HepG2 (cell line): Measurements from ENCODE around the gene TMBIM6. TPM values are rescaled to one million over a fixed set of nuclear protein-coding genes. Genes with fewer than 3 reads are reported as not detected.

Source experiments
- ARNT2 ChIP-seq: sonication (generic); formaldehyde crosslinking; IDR thresholded peaks from 2 replicates; pipeline ENCODE4 v1.8.0; 2022; ENCODE audit warnings: mild to moderate bottlenecking, low read depth, missing genetic modification reagents, moderate library complexity
- ETS1 ChIP-seq: sonication (generic); formaldehyde crosslinking; IDR thresholded peaks from 2 replicates; pipeline ENCODE4 v1.4.0; 2020; ENCODE audit warnings: missing genetic modification reagents
- GABPB1 ChIP-seq: IDR thresholded peaks from 2 replicates; pipeline ENCODE4 v1.6.1; 2016; ENCODE audit warnings: mild to moderate bottlenecking, missing genetic modification reagents, moderate library complexity, missing compliant biosample characterization
- GMEB1 ChIP-seq: sonication (generic); formaldehyde crosslinking; IDR thresholded peaks from 2 replicates; pipeline ENCODE4 v1.5.1; 2020; ENCODE audit warnings: missing genetic modification reagents, mild to moderate bottlenecking, borderline replicate concordance
- HNRNPLL ChIP-seq: fragments of 200-400 bp; formaldehyde crosslinking; IDR thresholded peaks from 2 replicates; pipeline ENCODE4 v1.6.1; 2017; ENCODE audit warnings: mild to moderate bottlenecking, low read depth, low read length; ENCODE audit not compliant: poor library complexity, severe bottlenecking
- MEIS2 ChIP-seq: sonication (generic); formaldehyde crosslinking; IDR thresholded peaks from 2 replicates; pipeline ENCODE4 v1.9.0; 2021; ENCODE audit warnings: mild to moderate bottlenecking, missing genetic modification reagents
- MXI1 ChIP-seq: IDR thresholded peaks from 3 replicates; pipeline ENCODE4 v1.6.1; 2012; ENCODE audit warnings: low read depth, low read length, inconsistent platforms, borderline replicate concordance
- SIX4 ChIP-seq: sonication (generic); formaldehyde crosslinking; IDR thresholded peaks from 2 replicates; pipeline ENCODE4 v1.4.0; 2020; ENCODE audit warnings: missing genetic modification reagents
- THAP11 ChIP-seq: IDR thresholded peaks from 2 replicates; pipeline ENCODE4 v1.6.1; 2016; ENCODE audit warnings: missing biosample characterization, missing genetic modification reagents
- TOPORS ChIP-seq: sonication (generic); formaldehyde crosslinking; IDR thresholded peaks from 2 replicates; pipeline ENCODE4 v1.8.0; 2023; ENCODE audit warnings: mild to moderate bottlenecking, missing genetic modification reagents
- ZFP91 ChIP-seq: sonication (generic); formaldehyde crosslinking; IDR thresholded peaks from 2 replicates; pipeline ENCODE4 v1.9.0; 2022; ENCODE audit warnings: missing genetic modification reagents, mild to moderate bottlenecking, borderline replicate concordance
- ZNF619 ChIP-seq: sonication (generic); formaldehyde crosslinking; IDR thresholded peaks from 2 replicates; pipeline ENCODE4 v1.4.0; 2020; ENCODE audit warnings: mild to moderate bottlenecking, missing genetic modification reagents
- polyA plus RNA-seq, 8 experiments: library from polyadenylated mRNA; depleted of rRNA in 3 of 8; stranded (reverse) in 7 of 8; unstranded in 1 of 8; fragments of >200 nt; fragmentation: Illumina TruSeq in 4 of 8; extraction: Trizol in 4 of 8; gene quantifications; 2 replicates each; pipeline versions ENCODE4 v1.2.1 to v1.2.3, GENCODE V29; 2011 to 2016; ENCODE audit warnings: low read depth in 4 of 8, missing spikeins in 1 of 8, mixed read lengths in 1 of 8; ENCODE audit not compliant: insufficient read depth in 1 of 8
- total RNA-seq, 5 experiments: library from RNA; depleted of rRNA; stranded (reverse); fragments of >200 nt; fragmentation: Illumina TruSeq; extraction: Trizol; gene quantifications; 2 replicates each; pipeline ENCODE4 v1.2.3, GENCODE V29; 2016; ENCODE audit warnings: low read depth in 1 of 5
- TF ChIP-seq, protein P1 (sequence below): sonication (generic); formaldehyde crosslinking; IDR thresholded peaks from 2 replicates; pipeline ENCODE4 v1.9.0; 2022; ENCODE audit warnings: low read depth, missing genetic modification reagents
- TF ChIP-seq, protein P2 (sequence below): sonication (generic); formaldehyde crosslinking; IDR thresholded peaks from 2 replicates; pipeline ENCODE4 v1.4.0; 2020; ENCODE audit warnings: mild to moderate bottlenecking, missing genetic modification reagents

Gene TMBIM6
- total and polyA plus RNA-seq, 2 of the 13 experiments (the other 11 are each of a cell fraction or from before 2014, with no cell fraction given), result 412 to 468 TPM

- TF ChIP-seq ZFP91 (CRISPR knock-in tag) (peak; percentile 36; the same call in 1 of the 2 replicates), MXI1 (peak; percentile 50; the same call in 1 of the 3 replicates), ZNF619 (CRISPR knock-in tag) (no peak), TOPORS (CRISPR knock-in tag) (peak; percentile 34; the same call in 1 of the 2 replicates), SIX4 (CRISPR knock-in tag) (0 out of 2 replicates have a peak, but pooled peaks have one; percentile 31), MEIS2 (CRISPR knock-in tag) (peak; percentile 56; the same call in 1 of the 2 replicates), ETS1 (CRISPR knock-in tag) (no peak), HNRNPLL (peak; percentile 58), GMEB1 (CRISPR knock-in tag) (peak; percentile 91), ARNT2 (CRISPR knock-in tag) (no peak; the same call in 1 of the 2 replicates), THAP11 (CRISPR knock-in tag) (peak; percentile 90), GABPB1 (CRISPR knock-in tag) (peak; percentile 95)
- TF ChIP-seq, protein P1, sequence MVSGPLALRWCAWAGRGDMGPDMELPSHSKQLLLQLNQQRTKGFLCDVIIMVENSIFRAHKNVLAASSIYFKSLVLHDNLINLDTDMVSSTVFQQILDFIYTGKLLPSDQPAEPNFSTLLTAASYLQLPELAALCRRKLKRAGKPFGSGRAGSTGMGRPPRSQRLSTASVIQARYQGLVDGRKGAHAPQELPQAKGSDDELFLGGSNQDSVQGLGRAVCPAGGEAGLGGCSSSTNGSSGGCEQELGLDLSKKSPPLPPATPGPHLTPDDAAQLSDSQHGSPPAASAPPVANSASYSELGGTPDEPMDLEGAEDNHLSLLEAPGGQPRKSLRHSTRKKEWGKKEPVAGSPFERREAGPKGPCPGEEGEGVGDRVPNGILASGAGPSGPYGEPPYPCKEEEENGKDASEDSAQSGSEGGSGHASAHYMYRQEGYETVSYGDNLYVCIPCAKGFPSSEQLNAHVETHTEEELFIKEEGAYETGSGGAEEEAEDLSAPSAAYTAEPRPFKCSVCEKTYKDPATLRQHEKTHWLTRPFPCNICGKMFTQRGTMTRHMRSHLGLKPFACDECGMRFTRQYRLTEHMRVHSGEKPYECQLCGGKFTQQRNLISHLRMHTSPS (CRISPR knock-in tag), result no peak
- TF ChIP-seq, protein P2, sequence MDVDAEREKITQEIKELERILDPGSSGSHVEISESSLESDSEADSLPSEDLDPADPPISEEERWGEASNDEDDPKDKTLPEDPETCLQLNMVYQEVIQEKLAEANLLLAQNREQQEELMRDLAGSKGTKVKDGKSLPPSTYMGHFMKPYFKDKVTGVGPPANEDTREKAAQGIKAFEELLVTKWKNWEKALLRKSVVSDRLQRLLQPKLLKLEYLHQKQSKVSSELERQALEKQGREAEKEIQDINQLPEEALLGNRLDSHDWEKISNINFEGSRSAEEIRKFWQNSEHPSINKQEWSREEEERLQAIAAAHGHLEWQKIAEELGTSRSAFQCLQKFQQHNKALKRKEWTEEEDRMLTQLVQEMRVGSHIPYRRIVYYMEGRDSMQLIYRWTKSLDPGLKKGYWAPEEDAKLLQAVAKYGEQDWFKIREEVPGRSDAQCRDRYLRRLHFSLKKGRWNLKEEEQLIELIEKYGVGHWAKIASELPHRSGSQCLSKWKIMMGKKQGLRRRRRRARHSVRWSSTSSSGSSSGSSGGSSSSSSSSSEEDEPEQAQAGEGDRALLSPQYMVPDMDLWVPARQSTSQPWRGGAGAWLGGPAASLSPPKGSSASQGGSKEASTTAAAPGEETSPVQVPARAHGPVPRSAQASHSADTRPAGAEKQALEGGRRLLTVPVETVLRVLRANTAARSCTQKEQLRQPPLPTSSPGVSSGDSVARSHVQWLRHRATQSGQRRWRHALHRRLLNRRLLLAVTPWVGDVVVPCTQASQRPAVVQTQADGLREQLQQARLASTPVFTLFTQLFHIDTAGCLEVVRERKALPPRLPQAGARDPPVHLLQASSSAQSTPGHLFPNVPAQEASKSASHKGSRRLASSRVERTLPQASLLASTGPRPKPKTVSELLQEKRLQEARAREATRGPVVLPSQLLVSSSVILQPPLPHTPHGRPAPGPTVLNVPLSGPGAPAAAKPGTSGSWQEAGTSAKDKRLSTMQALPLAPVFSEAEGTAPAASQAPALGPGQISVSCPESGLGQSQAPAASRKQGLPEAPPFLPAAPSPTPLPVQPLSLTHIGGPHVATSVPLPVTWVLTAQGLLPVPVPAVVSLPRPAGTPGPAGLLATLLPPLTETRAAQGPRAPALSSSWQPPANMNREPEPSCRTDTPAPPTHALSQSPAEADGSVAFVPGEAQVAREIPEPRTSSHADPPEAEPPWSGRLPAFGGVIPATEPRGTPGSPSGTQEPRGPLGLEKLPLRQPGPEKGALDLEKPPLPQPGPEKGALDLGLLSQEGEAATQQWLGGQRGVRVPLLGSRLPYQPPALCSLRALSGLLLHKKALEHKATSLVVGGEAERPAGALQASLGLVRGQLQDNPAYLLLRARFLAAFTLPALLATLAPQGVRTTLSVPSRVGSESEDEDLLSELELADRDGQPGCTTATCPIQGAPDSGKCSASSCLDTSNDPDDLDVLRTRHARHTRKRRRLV, result no peak
Measured at GRCh38 chr12:49740930-49741881, at the start of gene TMBIM6 (continued).
